HG03575 (cell line): ENCODE data around the gene ANKRD50.
A peak's percentile ranks its signal among the peaks of the same experiment; 100 is the strongest.

Experiments
- ATAC-seq: cut with Tn5 transposase; IDR thresholded peaks from one replicate; pipeline ENCODE4 v1.9.1; 2021; ENCODE audit not compliant: unreplicated experiment, insufficient number of reproducible peaks, low FRiP score; ENCODE audit errors: extremely low read depth

Gene ANKRD50, protein sequence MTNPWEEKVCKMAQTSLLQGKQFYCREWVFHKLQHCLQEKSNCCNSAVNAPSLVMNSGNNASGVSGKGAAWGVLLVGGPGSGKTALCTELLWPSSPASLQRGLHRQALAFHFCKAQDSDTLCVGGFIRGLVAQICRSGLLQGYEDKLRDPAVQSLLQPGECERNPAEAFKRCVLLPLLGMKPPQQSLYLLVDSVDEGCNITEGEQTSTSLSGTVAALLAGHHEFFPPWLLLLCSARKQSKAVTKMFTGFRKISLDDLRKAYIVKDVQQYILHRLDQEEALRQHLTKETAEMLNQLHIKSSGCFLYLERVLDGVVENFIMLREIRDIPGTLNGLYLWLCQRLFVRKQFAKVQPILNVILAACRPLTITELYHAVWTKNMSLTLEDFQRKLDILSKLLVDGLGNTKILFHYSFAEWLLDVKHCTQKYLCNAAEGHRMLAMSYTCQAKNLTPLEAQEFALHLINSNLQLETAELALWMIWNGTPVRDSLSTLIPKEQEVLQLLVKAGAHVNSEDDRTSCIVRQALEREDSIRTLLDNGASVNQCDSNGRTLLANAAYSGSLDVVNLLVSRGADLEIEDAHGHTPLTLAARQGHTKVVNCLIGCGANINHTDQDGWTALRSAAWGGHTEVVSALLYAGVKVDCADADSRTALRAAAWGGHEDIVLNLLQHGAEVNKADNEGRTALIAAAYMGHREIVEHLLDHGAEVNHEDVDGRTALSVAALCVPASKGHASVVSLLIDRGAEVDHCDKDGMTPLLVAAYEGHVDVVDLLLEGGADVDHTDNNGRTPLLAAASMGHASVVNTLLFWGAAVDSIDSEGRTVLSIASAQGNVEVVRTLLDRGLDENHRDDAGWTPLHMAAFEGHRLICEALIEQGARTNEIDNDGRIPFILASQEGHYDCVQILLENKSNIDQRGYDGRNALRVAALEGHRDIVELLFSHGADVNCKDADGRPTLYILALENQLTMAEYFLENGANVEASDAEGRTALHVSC (N-terminal part only)

DNA sequence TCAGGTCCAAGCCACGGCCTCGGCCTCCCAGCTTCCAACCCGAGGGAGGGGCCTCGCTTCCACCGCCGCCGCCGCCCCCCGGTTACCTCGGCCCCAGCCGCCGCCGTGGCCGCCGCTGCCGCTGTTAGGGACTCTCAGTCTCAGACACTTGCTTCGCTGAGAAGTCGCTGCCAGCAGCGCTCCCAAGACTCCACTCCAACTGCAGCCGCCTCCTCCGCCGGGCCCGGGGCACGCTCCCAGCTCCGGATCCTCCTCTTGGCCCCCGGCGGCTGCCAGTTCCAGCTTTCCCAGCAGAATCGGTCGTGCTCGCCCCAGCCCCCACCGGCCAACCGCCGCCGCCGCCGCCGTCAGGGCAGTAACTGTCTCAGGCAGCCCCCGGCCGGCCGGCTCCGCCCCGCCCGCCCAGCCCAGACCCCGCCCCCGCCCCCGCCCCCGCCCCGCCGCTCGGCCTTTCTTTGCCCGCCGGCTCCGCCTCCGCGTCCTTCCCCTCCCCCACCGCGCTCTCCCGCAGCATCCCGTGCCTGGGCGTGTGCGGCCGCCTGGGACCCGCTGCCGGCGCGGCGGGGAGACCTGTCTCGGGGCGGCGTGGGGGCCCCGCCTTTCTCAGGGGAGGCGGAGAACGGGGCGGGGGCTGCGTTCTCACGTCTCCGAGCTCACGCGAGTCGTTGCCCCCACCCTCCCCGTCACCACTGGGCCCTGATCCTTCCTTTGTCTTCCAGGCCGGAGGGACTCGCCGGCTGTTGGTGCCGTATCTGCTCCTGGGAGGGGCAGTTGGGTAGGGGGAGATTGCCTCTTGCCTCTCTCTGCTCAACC is at the start of gene ANKRD50:
TSS of gene ANKRD50 (minus strand) at position 361 of the 813 bp plus-strand sequence. CDS start 2,221 bp downstream, outside the sequence.
- peak; percentile 43 for ATAC-seq

DNA sequence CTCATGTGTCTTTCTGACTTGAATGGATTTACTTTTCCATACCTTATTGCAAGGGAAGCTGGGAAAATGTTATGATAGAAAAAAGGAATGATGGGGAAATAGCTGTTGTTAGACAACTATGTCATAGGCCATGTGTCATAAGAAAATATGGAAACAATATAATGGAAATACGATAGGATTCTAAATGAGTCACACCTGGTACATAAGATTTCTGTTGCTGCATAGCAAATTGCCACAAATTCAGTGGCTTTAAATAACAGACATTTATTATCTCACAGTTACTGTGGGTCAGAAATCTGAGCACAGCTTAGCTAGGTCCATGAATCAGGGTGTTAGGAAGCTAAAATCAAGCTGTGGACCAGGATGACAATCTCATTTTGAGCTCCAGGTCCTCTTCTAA is 44.6 kb upstream of the ANKRD50 start:
- ATAC-seq: no peak

DNA sequence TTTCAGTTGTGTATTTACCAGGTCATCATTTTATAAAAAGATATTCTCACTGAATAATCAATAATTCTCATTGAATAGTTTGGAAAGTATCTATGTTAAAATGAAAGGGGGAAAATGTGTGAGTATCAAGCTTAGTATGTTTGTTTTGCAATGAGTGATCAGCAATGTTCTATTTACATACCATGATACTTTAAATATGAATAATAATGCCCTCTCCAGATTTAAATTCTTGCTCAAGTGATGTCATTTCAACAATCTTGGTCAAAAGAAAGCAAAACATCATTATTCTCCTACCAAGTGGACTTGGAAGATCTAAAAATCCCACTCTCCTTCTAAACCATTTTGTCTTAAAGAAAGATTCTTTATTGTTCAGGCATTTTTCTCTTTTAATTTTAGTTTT is 42.1 kb upstream of the ANKRD50 start:
- ATAC-seq: no peak

DNA sequence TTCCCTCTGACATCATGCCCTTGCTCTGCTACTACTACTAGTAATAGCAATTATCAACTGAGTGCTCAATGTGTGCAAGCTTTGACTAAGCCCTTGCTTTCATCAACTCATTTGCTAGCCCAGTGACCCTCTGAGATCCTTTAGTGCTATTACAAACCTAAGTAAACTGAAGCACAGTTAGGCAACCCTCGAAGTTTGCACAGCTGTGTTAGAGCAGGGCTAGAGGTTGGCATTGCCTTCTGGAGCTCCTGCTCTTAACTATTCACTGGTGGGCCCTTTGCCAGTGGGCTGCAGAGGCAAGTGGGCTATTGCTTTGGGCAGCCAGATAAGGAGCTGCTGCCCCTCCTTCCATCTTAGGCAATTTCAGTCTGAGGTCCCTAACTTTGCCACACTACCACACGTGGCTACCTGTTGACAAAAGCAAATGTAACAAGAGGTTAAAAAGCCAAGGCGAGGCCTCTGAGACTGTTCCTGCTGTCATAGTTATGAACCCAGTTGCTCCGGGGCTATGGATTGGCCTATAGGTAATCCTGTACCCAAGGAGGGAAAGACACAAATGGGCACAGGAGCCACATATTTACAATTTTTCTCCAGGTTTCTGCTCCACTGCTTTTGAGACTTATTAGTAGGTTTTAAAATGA is 41.5 kb upstream of the ANKRD50 start:
- no peak for ATAC-seq

DNA sequence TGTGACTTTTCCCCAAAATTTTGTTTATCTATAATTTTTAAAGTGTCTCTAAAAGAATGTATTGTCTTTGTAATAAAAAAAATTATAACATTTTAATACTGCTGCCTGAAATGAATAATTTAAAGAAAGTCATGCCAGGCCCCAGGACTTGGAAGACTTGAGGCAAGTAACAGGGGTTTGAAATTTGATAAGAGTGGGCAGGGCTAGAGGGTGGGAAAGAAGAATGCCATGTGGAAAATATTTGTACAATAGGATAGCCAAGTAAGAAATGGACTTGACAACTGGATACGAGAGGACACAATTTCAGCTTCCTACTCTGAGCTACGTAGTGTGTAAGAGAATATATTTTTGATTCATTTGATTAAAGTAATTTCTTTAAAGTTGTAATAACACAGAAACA is 36.9 kb upstream of the ANKRD50 start:
- no peak for ATAC-seq

DNA sequence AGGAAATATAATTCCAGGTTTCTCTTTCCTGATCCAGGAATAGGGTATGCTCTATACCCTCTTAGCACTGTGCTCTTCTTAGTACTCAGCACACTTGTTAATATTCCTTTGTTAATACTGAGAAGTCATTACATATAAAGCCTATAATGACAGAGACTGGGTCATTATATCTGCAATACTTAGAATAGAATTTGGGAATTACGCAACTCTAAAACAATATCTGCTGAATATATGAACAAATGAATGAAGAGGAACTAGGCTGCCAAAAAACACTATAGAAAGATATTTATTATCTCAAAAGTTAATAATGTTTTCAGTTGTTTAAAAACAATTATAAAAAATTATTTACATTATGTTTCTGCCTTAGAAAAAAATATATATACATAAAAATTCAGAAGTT is 36.4 kb upstream of the ANKRD50 start:
- no peak for ATAC-seq

DNA sequence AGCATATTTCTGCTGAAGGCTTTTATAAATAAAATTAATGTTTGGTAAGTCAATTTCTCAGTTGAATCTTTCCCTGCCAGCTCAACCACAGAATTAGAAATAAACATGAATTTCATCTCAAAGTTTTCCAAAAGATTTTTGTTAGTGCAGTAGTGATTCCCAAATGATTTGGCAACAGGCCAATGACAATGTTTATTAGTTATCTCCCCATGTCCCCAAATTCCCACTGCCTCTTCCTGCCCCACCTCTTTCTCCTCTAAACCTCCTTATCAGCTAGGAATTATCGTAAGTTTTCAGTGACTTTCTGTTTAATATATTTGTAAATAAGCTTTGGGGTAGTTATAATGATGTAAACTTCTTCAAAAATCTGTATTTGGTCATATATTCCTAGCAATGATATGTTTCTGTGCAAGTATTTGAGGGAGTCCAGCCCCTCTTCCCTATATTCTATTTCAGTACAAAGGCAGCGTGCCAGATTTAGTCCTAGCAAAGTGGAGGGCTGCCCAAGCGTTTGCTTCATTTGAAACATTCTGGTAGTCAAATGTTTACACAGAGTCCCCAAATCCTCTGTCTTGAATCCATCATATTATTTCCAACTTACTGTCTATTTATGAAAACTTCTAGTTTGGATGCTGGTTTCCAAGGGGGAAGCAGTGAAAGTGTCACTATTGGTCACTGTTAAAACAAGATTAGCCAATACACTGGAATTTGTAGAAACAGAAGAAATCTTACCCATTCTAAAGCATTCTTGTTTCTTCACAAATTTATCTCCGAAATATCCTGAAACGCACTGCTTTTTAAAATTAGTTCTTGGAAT is 33.7 kb upstream of the ANKRD50 start:
- ATAC-seq: no peak

DNA sequence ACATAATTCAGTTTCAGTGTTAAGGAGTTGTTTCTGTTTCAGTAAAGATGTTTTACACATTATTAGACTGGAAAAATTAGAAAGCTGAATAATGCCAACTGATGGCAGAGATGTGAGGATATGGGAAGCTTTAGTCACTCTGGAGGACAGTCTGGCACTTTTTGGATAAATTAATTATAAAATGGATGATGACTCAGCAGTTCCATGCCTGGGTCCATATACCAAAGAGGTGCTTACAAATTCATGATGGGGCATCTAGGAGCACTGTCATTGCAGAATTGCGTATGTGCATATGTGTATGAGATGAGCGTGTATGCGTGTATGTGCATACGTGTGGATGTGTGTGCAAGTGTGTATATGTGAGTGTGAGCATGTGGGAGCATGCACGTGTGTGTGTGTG is 31.2 kb upstream of the ANKRD50 start:
- no peak for ATAC-seq

DNA sequence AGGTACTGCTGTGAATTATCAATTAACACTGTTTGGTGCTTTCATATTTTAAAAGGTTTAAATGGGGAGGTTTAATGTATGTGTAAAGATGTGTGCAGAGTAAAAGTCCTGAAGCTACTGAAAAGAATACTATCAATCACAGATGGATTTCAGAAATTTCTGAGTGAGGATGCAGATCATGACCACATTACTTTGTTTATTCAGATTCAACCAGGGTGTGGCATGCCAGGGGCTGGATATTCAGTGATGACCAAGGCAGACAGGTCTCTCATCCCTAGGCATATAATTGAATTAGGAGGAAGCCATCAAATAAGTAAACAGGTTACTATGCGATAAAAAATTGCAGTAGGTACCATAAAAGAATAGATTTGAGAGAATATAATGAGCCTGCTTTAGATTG is 28.0 kb upstream of the ANKRD50 start:
- no peak for ATAC-seq

DNA sequence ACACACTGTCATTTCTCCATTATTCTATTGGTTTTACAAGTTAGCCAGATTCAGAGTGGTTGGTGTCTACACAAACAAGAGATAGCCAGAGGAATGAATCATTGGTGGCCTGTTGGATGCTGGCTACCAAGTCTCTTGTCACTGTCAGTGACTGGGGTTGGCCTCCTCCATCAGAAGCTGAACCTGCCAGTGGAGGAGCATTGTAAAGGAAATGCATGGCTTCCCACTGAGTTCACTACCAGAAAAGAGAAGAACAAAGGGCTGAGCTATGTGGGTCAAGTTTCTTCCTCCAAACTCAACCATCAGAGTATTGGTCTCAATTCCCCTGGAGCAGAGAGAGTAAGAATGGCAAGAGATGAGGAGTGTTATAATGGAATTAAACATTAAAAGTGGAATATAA is 26.5 kb upstream of the ANKRD50 start:
- ATAC-seq: no peak

DNA sequence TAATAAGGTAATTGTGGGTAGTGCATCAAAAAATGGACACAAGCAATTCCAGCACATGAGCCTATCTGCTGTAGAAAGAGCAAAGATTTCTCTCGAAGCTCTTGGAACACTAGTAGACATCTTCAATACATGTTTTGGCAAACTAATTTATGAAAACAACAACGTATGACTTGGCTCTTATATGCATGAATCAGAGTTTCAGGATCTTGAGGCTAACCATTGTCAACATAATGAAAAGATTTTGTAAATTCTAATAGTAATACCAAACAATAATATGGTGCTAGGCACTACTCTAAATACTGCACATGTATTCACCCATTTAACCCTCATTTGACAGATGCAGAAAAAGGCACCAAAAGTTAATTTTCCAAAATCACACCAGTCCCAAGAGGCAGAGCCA is 25.1 kb upstream of the ANKRD50 start:
- ATAC-seq: no peak

DNA sequence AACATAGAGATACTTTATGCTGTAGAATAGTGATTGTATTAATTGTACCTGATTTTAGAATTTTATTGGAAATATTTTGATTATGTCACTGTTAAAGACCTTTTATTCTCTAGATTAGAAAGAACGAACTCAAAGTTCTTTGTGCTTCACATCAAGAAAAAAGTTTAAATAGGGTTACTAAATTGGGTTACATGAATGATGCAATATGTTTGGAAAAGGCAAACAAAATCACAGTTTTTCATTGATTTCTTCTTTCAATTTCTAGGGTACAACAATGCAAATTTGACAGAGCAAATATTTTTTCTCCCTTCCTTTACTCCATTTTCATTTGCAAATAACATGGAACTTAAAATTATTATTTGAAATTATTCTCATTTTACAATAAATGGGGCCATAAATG is 24.0 kb upstream of the ANKRD50 start:
- no peak for ATAC-seq

DNA sequence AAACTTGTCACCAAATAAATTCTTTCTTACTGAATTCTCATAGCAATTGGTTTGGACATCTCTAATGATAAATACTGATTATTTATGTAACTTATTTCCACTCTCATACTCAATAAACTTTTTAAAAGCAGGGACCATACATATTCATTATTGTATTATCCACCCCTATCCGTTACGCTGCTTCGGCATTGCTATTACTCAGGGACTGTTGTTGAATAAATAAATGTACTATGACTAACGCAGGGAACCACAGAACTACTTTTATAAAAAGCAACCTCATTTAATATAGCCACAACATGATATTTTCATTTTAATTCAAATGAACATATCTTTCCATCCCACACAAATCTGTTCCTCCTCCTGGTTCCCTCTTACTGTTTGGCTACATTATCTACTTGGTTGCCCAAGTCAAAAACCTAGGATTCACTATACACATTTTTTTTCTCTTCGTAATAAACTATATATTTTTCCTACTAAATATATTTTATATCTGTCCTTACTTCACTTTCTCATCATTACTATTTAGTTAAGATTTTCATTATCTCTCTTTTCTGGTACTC is 14.9 kb upstream of the ANKRD50 start:
- no peak for ATAC-seq

DNA sequence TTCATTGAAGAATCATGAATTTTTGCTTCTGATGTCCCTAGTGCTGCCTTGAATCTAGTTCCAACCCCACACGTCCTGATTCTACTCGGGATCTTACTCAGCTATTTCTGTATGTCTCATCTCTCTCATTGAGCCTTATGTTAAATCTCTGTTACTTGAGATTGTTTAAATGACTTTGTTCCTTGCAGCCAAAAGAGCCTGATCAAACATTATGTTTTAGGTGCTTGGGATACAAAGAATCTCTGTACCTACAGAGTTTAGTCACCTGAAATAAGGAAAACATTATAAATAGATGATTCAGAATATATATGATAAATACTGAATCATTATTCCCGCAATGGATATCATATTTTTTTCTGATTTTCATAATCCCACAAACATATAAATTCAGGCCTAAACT is 13.7 kb upstream of the ANKRD50 start:
- no peak for ATAC-seq

DNA sequence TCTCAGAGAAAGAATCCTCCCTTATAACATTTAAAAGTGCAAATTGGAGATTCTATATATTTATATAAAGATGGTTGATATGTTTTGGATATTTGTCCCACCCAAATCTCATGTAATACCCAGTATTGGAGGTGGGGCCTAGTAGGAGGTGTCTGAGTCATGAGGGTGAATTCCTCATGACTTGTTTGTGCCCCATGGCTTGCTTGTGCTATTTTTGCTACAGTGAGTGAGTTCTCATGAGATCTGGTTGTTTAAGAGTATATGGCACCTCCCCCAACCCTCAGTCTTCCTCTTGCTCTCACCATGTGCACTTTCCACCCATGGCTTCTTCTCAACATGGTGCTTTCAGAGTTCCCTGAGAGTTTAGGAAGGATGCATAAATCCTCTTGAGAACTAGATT is 9.5 kb upstream of the ANKRD50 start:
- no peak for ATAC-seq

DNA sequence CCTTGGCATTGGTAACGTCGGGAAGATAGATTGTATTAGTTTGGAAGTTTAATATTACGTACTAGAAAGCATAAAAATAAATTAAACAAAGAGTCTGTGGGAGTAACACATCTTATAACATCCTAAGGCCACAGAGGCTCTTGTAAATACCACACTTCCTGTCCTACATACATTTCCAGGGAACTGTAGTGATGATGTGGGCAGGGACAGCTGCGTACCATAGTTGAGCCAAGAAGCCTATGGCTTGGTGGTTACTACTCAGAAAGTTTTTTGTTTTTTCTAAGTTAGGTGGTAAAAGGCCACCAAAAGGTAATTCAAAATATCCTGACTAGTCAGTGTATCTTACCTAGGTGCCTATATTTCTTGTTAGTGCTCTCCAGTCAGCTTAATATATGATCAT is 4.6 kb upstream of the ANKRD50 start:
- ATAC-seq: no peak

DNA sequence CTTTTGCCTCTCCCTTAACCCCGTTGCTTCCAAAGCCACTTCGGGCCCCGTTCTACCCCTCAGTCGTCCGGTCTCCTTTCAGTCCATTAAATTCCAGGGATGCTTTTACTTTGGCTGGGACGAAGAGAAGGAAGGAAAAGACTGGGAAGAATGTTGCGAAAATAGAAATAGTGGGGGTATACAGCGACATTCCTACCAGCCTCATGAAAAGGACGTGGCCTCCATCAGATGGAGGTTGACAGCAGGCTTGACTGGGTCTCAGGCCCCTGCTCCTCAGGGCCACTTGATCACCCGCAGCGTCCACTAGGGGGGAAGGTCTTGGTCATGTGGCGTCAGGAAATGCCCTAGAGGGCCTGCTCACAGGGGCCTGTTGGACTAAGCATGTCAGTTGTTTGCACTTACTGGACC is 657 bp upstream of the ANKRD50 start:
- no peak for ATAC-seq
